HepG2 (cell line): ENCODE data around the gene TCF12. TPM values are rescaled to one million over a fixed set of nuclear protein-coding genes. Genes with fewer than 3 reads are reported as not detected.

Experiments
- ATAC-seq: fragments of 200-7000 bp; cut with Tn5 transposase; 3 replicates; pipeline ENCODE4 v1.9.1; 2020; ENCODE audit warnings: mild to moderate bottlenecking, moderate library complexity
- BruUV-seq: library from RNA; stranded (reverse); fragments of 400-500 nt; replicated peaks from 2 replicates; lab custom pipeline; 2021; lab: Mats Ljungman, UMichigan
- CTCF ChIA-PET: fragments of 300-600 bp; formaldehyde crosslinking; extraction: SDS; loops from one replicate; lab custom pipeline; 2021; ENCODE audit warnings: low total read pairs, inconsistent platforms, low intra/inter-chr PET ratio; lab: Yijun Ruan, JAX
- POLR2A ChIA-PET: fragments of 350-600 bp; sonication (Branson Sonifier 250); formaldehyde crosslinking; loops from one replicate; lab custom pipeline; 2020; ENCODE audit warnings: antibody characterized with exemption, inconsistent platforms; lab: Yijun Ruan, JAX
- DNase-seq: peaks from one replicate; pipeline ENCODE4 v3.0.0-alpha.2; 2015; ENCODE audit warnings: low spot score
- FAIRE-seq: peaks from 3 replicates; lab custom pipeline; 2011; peaks lifted over from hg19 to GRCh38; lab: Jason Lieb, UNC
- H2AFZ ChIP-seq: one replicate; pipeline ENCODE4 v1.6.1; 2011; ENCODE audit warnings: low read length, inconsistent platforms
- H3K27ac ChIP-seq: fragments of 300-600 bp; 3 replicates; pipeline ENCODE4 v1.8.0; 2011; ENCODE audit warnings: mixed run types, mild to moderate bottlenecking, mixed read lengths, low read length, inconsistent platforms; ENCODE audit not compliant: insufficient read depth; ENCODE audit errors: extremely low read length
- H3K27me3 ChIP-seq, 2 experiments: fragments of 200-600 bp in 1 of 2; 2 replicates in 1 of 2; 3 replicates in 1 of 2; pipeline versions ENCODE4 v1.6.0 to v1.8.0; 2011; ENCODE audit warnings: low read length in 2 of 2, mild to moderate bottlenecking in 2 of 2, moderate library complexity in 2 of 2, inconsistent platforms in 1 of 2; ENCODE audit not compliant: insufficient read depth in 2 of 2, control insufficient read depth in 1 of 2
- H3K36me3 ChIP-seq, 2 experiments: fragments of 200-600 bp in 1 of 2; replicated peaks in 1 of 2; 2 replicates in 1 of 2; 3 replicates in 1 of 2; pipeline versions ENCODE4 v1.5.1 to v1.8.0; 2011; ENCODE audit warnings: low read length in 2 of 2, inconsistent platforms in 1 of 2; ENCODE audit not compliant: insufficient read depth in 2 of 2, control insufficient read depth in 1 of 2
- H3K4me1 ChIP-seq: 2 replicates; pipeline ENCODE4 v1.5.1; 2012; ENCODE audit warnings: low read length, inconsistent platforms; ENCODE audit not compliant: insufficient read depth
- H3K4me2 ChIP-seq: 2 replicates; pipeline ENCODE4 v1.6.0; 2011; ENCODE audit warnings: low read depth, low read length, inconsistent platforms
- H3K4me3 ChIP-seq, 3 experiments: fragments of 200-600 bp in 1 of 3; sonication (generic), shearing (Covaris generic) in 1 of 3; replicated peaks in 1 of 3; 2 replicates each; pipeline ENCODE4 v1.5.1; 2011 to 2016; ENCODE audit warnings: low read length in 3 of 3, inconsistent platforms in 2 of 3, low read depth in 2 of 3, mild to moderate bottlenecking in 2 of 3, control low read depth in 1 of 3, mixed read lengths in 1 of 3; ENCODE audit not compliant: insufficient read depth in 1 of 3
- H3K79me2 ChIP-seq: one replicate; pipeline ENCODE4 v1.6.1; 2011; ENCODE audit warnings: low read length, inconsistent platforms; ENCODE audit not compliant: insufficient read depth
- H3K9ac ChIP-seq: 2 replicates; pipeline ENCODE4 v1.6.0; 2011; ENCODE audit warnings: mild to moderate bottlenecking, low read depth, low read length, inconsistent platforms; ENCODE audit not compliant: insufficient read depth
- H3K9me3 ChIP-seq: 2 replicates; pipeline ENCODE4 v1.5.1; 2012; ENCODE audit warnings: mild to moderate bottlenecking, low read length
- H4K20me1 ChIP-seq: 2 replicates; pipeline ENCODE4 v1.6.0; 2011; ENCODE audit warnings: inconsistent platforms, mild to moderate bottlenecking, low read length, moderate library complexity; ENCODE audit not compliant: insufficient read depth
- CBX2 ChIP-seq, 2 experiments: fragments of 200-600 bp in 1 of 2; sonication (generic); formaldehyde crosslinking in 1 of 2; IDR thresholded peaks; 2 replicates each; pipeline versions ENCODE4 v1.7.0 to v1.8.1; 2018 to 2022; ENCODE audit warnings: low read depth in 2 of 2, low read length in 1 of 2, mild to moderate bottlenecking in 1 of 2, missing genetic modification reagents in 1 of 2
- FOXK2 ChIP-seq: fragments of 450-650 bp; IDR thresholded peaks from 2 replicates; pipeline ENCODE4 v1.6.1; 2016
- GATA4 ChIP-seq: sonication (generic); IDR thresholded peaks from 2 replicates; pipeline ENCODE4 v1.6.1; 2016; ENCODE audit warnings: antibody characterized with exemption, low read depth, borderline replicate concordance
- ISL2 ChIP-seq: sonication (generic); formaldehyde crosslinking; IDR thresholded peaks from 2 replicates; pipeline ENCODE4 v1.5.0; 2020; ENCODE audit warnings: missing genetic modification reagents
- MNT ChIP-seq: fragments of 450-650 bp; IDR thresholded peaks from 2 replicates; pipeline ENCODE4 v1.6.1; 2016
- NCOA1 ChIP-seq: sonication (generic); formaldehyde crosslinking; IDR thresholded peaks from 2 replicates; pipeline ENCODE4 v1.9.0; 2021; ENCODE audit warnings: missing genetic modification reagents
- PHF21A ChIP-seq: sonication (generic); formaldehyde crosslinking; IDR thresholded peaks from 2 replicates; pipeline ENCODE4 v1.5.0; 2020; ENCODE audit warnings: mild to moderate bottlenecking, missing genetic modification reagents
- RARA ChIP-seq: IDR thresholded peaks from 2 replicates; pipeline ENCODE4 v1.6.1; 2016; ENCODE audit warnings: missing genetic modification reagents, missing compliant biosample characterization
- SMYD3 ChIP-seq: sonication (generic); formaldehyde crosslinking; IDR thresholded peaks from 2 replicates; pipeline ENCODE4 v1.8.1; 2023; ENCODE audit warnings: mild to moderate bottlenecking, missing genetic modification reagents
- SNAPC2 ChIP-seq: sonication (generic); formaldehyde crosslinking; IDR thresholded peaks from 2 replicates; pipeline ENCODE4 v1.8.1; 2022; ENCODE audit warnings: mild to moderate bottlenecking, missing genetic modification reagents
- STAG1 ChIP-seq: sonication (generic); formaldehyde crosslinking; IDR thresholded peaks from 2 replicates; pipeline ENCODE4 v1.4.0; 2020; ENCODE audit warnings: missing genetic modification reagents
- TAF15 ChIP-seq: fragments of 200-400 bp; formaldehyde crosslinking; IDR thresholded peaks from one replicate; pipeline ENCODE4 v1.6.1; 2018; ENCODE audit warnings: mild to moderate bottlenecking, low read depth, low read length; ENCODE audit not compliant: poor library complexity, severe bottlenecking
- ZC3H4 ChIP-seq: sonication (generic); formaldehyde crosslinking; IDR thresholded peaks from 2 replicates; pipeline ENCODE4 v1.4.0; 2020; ENCODE audit warnings: missing genetic modification reagents, borderline replicate concordance
- ZKSCAN8 ChIP-seq: IDR thresholded peaks from 2 replicates; pipeline ENCODE4 v1.6.1; 2016; ENCODE audit warnings: borderline replicate concordance, missing genetic modification reagents, missing compliant biosample characterization
- ZNF589 ChIP-seq: sonication (generic); formaldehyde crosslinking; conservative IDR thresholded peaks from 2 replicates; pipeline ENCODE4 v1.8.0; 2022; ENCODE audit warnings: mild to moderate bottlenecking, moderate library complexity, missing genetic modification reagents
- ZNF850 ChIP-seq: sonication (generic); formaldehyde crosslinking; conservative IDR thresholded peaks from 2 replicates; pipeline ENCODE4 v1.9.0; 2021; ENCODE audit warnings: mild to moderate bottlenecking, missing genetic modification reagents
- WGBS: methylation state at CpG from one replicate; pipeline ENCODE4 v1.1.6; 2017; ENCODE audit warnings: low lambda C conversion rate; 5-methylcytosine and 5-hydroxymethylcytosine counted together
- in situ Hi-C: cut with HindIII; loops from 2 replicates; pipeline ENCODE4 v1.10.0; 2017; ENCODE audit warnings: low pct_unique_long_range_greater_than_20kb; ENCODE audit not compliant: extremely low pct_ligation_motif_present
- intact Hi-C: fragments of 100-400 bp; cut with micrococcal nuclease; formaldehyde crosslinking; loops from one replicate; pipeline ENCODE4 v1.10.0; 2022; ENCODE audit not compliant: unreplicated experiment
- polyA plus RNA-seq, 8 experiments: library from polyadenylated mRNA; depleted of rRNA in 3 of 8; stranded (reverse) in 7 of 8; unstranded in 1 of 8; fragments of >200 nt; fragmentation: Illumina TruSeq in 4 of 8; extraction: Trizol in 4 of 8; gene quantifications; 2 replicates each; pipeline versions ENCODE4 v1.2.1 to v1.2.3, GENCODE V29; 2011 to 2016; ENCODE audit warnings: low read depth in 4 of 8, missing spikeins in 1 of 8, mixed read lengths in 1 of 8; ENCODE audit not compliant: insufficient read depth in 1 of 8
- total RNA-seq, 5 experiments: library from RNA; depleted of rRNA; stranded (reverse); fragments of >200 nt; fragmentation: Illumina TruSeq; extraction: Trizol; gene quantifications; 2 replicates each; pipeline ENCODE4 v1.2.3, GENCODE V29; 2016; ENCODE audit warnings: low read depth in 1 of 5
- TF ChIP-seq, protein P1 (sequence below): sonication (generic); formaldehyde crosslinking; IDR thresholded peaks from 2 replicates; pipeline ENCODE4 v1.8.0; 2022; ENCODE audit warnings: missing genetic modification reagents, mild to moderate bottlenecking, moderate library complexity, borderline replicate concordance

TCF12 gene
- total and polyA plus RNA-seq, 2 of the 13 experiments (the other 11 are each of a cell fraction or from before 2014, with no cell fraction given): 48.6 to 51.1 TPM

- CTCF ChIA-PET: no interaction called here
- intact Hi-C loops: no loop called here
Observed at GRCh38 chr15:57297630-57298029, 379.2 kb downstream of the TCF12 start.

DNA sequence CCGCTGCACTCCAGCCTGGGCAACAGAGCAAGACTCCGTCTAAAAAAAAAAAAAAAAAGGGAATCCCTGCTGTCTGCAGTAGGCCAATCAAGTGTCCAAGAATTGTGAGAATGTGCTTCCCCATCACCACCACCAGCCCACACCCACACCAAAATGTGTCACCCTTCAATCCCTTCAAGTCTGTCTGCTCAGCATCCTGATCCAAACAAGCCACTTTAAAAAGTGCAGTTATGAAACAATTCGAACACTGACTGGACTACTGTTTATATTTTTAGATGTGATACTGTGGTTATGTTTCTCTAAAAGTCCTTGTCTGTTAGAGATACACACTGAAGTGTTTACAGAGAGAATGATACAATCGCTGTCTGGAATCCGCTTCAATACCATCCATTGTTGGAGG, 379.8 kb downstream of the TCF12 start:
- no TSS peak for BruUV-seq
- no peaks in the 10 kb centered on the region for H3K27me3 ChIP-seq
- 76% methylated on average over 5 of the region's 5 CpGs for WGBS
- no peaks in the 10 kb centered on the region for H4K20me1 ChIP-seq
- no peaks in the 10 kb centered on the region for H3K36me3 ChIP-seq
- POLR2A ChIA-PET: no interaction called here
- H2AFZ ChIP-seq: no peak overlapping the region
- H3K9ac ChIP-seq: no peak overlapping the region
- H3K4me2 ChIP-seq: no peak overlapping the region
- ATAC-seq (no peak), FAIRE-seq (no peak), DNase-seq (no peak)
- CTCF ChIA-PET: no interaction called here
- intact Hi-C loops (no loop called here), in situ Hi-C loops (no loop called here)
- peaks cover 7% of the 10 kb centered on the region for H3K4me1 ChIP-seq
- no peaks in the 10 kb centered on the region for H3K9me3 ChIP-seq
- no peaks in the 10 kb centered on the region for H3K79me2 ChIP-seq
- H3K4me3 ChIP-seq: no peak overlapping the region
- no peak overlapping the region for H3K27ac ChIP-seq
- TF ChIP-seq, protein P1, sequence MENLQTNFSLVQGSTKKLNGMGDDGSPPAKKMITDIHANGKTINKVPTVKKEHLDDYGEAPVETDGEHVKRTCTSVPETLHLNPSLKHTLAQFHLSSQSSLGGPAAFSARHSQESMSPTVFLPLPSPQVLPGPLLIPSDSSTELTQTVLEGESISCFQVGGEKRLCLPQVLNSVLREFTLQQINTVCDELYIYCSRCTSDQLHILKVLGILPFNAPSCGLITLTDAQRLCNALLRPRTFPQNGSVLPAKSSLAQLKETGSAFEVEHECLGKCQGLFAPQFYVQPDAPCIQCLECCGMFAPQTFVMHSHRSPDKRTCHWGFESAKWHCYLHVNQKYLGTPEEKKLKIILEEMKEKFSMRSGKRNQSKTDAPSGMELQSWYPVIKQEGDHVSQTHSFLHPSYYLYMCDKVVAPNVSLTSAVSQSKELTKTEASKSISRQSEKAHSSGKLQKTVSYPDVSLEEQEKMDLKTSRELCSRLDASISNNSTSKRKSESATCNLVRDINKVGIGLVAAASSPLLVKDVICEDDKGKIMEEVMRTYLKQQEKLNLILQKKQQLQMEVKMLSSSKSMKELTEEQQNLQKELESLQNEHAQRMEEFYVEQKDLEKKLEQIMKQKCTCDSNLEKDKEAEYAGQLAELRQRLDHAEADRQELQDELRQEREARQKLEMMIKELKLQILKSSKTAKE (CRISPR knock-in tag): no peak
- no peak for TF ChIP-seq PHF21A (CRISPR knock-in tag)
- TF ChIP-seq RARA (CRISPR knock-in tag): no peak
- no peak for TF ChIP-seq ZKSCAN8 (CRISPR knock-in tag)
- TF ChIP-seq STAG1: no peak
- no peak for TF ChIP-seq CBX2 (IDR thresholded peaks at IDR 0.05; ENCODE audit: low read depth, low read length)
- TF ChIP-seq CBX2 (CRISPR knock-in tag; IDR thresholded peaks at IDR 0.05; ENCODE audit: low read depth): no peak
- TF ChIP-seq FOXK2: no peak
- TF ChIP-seq ZNF850 (CRISPR knock-in tag): no peak
- TF ChIP-seq ZC3H4: no peak
- no peak for TF ChIP-seq ZNF589
- TF ChIP-seq SNAPC2 (CRISPR knock-in tag): no peak
- no peak for TF ChIP-seq SMYD3 (CRISPR knock-in tag)

More at GRCh38 chr15:57297630-57298029, 379.2 kb downstream of the TCF12 start:
- 0 out of 2 replicates have a peak, but pooled peaks have one; percentile 14 for TF ChIP-seq MNT
- no peak for TF ChIP-seq ISL2 (CRISPR knock-in tag)
- no peak for TF ChIP-seq NCOA1 (CRISPR knock-in tag)
- no peak for TF ChIP-seq GATA4
- no peak for TF ChIP-seq TAF15
- BruUV-seq: no TSS peak
- in situ Hi-C loops: no loop called here
- Histone ChIP-seq H4K20me1 (no peaks in the 10 kb centered on the region), H3K9me3 (no peaks in the 10 kb centered on the region), H3K36me3 (no peaks in the 10 kb centered on the region), H2AFZ (no peak overlapping the region), H3K9ac (no peak overlapping the region), H3K79me2 (no peaks in the 10 kb centered on the region), H3K4me1 (peaks cover 2% of the 10 kb centered on the region), H3K27me3 (no peaks in the 10 kb centered on the region), H3K27ac (no peak overlapping the region), H3K4me2 (no peak overlapping the region), H3K4me3 (no peak overlapping the region)
- no peak for FAIRE-seq
- POLR2A ChIA-PET: interaction anchor here (1.2 kb wide), 1 partner anchor 10 kb away, joined by 3 read pairs; no protein-coding TSS in a partner anchor
- no peak for ATAC-seq
- WGBS: 91% methylated on average over 6 of the region's 6 CpGs
- no peak for DNase-seq
